ENCODE results near the gene CAPS.
"Not testable (repeated sequence)": the region's sequence is repeated elsewhere in the genome, so short reads cannot be mapped to it uniquely, and the experiment has no call there.

Gene CAPS

GRCh38 chr19:5957170-5957569 lies 43.1 kb downstream of the CAPS start:
- DNase-seq (ENCODE audit: low spot score) = no peak

- no peak for DNase-seq (ENCODE audit: low spot score)
Measured at GRCh38 chr19:5958074-5958850, 44.2 kb downstream of the CAPS start.

- no peak for DNase-seq (ENCODE audit: low spot score)
Measured at GRCh38 chr19:5958851-5959122, 44.7 kb downstream of the CAPS start.

DNA sequence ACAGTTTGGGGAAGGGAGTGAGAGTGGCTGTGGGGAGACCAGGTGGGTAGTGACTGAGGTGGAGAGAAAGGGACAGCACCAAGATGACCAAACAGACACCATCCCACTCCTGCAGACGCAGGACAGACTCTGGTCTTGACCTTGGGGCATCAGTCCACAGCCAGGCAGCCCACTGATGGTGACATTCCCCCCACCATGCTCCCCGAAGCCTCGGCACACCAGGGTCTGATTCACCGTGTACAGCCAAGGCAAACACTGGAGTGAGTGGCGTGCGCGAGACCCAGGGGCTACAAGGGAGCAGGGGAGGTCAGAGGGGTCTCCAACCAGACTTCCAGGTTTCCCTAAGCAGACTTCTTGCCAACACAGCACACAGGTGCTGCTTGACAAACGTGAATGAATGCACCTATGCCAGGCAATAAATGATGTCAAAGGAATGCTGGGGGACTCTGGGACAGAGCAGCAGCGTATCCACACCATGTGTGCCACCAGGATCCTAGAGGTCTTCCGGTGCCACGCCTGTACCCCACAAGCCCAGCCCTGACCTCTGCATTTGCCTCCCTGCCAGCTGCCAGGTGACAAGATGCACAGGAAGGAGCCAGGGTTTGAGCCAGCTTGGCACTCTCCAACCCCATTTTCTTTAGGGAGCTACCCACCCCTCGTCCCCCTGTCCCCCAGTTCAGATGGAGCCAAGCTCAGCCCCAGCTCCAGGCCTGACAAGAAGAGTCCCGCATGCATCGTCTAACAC lies 45.4 kb downstream of the CAPS start:
- DNase-seq (ENCODE audit: low spot score) = no peak

- no peak for DNase-seq (ENCODE audit: low spot score)
Measured at GRCh38 chr19:5960005-5961001, 46.2 kb downstream of the CAPS start.

GRCh38 chr19:5961641-5961968 lies 47.6 kb downstream of the CAPS start:
- DNase-seq (ENCODE audit: low spot score) = not testable (repeated sequence)

GRCh38 chr19:5961969-5962945 lies 48.2 kb downstream of the CAPS start:
- peak; percentile 95 for DNase-seq (ENCODE audit: low spot score)

GRCh38 chr19:5963259-5963658 lies 49.2 kb downstream of the CAPS start:
- DNase-seq (ENCODE audit: low spot score) = not testable (repeated sequence)

- no peak for DNase-seq (ENCODE audit: low spot score)
Measured at GRCh38 chr19:5963855-5964254, 49.8 kb downstream of the CAPS start.

- no peak for DNase-seq (ENCODE audit: low spot score)
Measured at GRCh38 chr19:5964816-5965565, 50.9 kb downstream of the CAPS start.
